Stimulated activated CD4-positive, alpha-beta T cell treated with anti-CD3 and anti-CD28 coated beads, Interleukin-1b, Interleukin-23, amount 100 ng/mL, for 4 hours (primary cell): Measurements from ENCODE around the gene CTNNA3.

ENCODE experiments used
- DNase-seq, 2 donors: peaks; one replicate each; pipeline ENCODE4 v3.0.0-alpha.2; 2020; ENCODE audit warnings: low read depth in 2 of 2

The CTNNA3 gene

DNA sequence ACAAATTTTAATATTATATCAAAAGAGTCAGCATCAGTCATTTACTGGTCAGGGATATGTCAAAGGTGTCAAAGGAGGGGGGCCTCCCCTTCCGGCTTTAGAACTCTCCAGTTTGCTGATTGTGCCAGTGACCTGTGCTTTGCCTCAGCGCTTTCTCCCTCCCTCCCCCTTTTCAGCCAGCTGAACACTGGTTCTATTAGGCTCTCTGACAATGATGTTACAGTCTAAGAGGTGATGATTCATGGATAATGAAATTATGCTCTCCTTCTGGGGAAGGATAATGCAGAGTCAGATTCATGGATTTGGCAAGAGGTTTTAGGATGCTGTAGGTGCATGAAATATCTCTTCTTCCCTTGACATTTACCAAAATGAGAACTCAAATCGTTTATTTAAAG, 764.0 kb downstream of the CTNNA3 start:
- DNase-seq: no peak

DNA sequence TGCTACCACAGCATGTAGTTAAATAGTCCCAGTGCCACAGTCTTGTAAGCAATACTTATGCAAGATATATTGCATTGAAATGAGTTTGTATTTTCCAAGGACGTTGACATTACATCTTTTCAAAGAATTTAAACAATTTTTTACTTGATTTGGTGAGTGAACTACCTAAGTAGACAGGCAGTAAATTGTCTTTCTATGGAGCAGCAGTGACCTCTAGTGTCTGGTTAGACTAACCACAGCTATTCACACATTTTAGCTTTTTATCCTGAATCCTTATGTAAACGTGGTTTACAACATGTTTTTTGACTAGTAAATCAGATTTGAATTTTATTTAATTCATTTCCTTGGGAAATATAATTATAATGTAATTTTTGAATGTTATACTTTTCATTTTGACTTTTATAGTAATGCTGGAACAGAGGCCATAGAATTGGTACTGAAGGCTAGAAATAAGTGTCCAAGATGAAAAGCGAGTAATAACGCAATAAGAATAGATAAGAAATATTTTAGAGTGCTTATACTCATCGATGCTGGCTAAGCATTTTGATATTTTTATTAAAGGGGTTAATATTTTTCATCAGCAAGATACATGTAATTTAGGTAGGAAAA, 764.6 kb downstream of the CTNNA3 start:
- no peak for DNase-seq

DNA sequence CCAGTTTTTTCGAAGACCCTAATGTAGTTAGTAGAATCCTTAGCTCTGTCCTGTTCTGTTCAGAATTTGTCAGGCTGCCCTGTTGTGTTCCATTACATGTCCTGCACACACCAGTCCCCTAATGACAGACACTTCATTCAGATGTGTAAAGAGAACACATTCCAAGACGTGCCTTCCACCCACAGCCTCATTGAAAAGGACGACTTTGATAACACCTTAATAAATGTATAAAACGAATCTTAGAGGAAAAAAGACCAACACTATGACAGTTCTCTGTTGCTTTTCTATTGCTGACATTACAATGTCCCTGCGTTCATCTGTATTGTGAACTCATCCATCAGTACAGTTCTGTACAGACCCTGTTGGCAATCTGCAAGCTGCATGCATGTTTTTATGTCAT, 766.6 kb downstream of the CTNNA3 start:
- no peak for DNase-seq

DNA sequence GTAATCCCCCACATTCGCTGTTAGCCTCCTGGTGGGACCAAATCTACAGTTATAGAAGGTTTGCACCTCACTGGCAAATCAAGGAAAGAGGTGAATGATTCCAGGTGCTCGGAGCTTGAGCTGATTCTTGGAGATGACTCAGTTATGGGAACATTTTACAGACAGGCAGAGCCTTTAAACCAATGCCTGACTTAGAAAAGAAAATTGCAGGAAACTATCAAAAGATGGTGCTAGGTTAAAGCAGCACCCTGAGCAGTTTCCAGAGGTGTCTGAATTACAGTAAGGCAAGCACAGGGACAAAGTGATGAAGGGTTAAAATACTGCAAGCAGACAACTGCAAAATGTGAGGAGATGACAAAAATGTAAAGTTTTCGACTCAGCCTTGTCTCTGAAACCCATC, 767.2 kb downstream of the CTNNA3 start:
- no peak for DNase-seq

DNA sequence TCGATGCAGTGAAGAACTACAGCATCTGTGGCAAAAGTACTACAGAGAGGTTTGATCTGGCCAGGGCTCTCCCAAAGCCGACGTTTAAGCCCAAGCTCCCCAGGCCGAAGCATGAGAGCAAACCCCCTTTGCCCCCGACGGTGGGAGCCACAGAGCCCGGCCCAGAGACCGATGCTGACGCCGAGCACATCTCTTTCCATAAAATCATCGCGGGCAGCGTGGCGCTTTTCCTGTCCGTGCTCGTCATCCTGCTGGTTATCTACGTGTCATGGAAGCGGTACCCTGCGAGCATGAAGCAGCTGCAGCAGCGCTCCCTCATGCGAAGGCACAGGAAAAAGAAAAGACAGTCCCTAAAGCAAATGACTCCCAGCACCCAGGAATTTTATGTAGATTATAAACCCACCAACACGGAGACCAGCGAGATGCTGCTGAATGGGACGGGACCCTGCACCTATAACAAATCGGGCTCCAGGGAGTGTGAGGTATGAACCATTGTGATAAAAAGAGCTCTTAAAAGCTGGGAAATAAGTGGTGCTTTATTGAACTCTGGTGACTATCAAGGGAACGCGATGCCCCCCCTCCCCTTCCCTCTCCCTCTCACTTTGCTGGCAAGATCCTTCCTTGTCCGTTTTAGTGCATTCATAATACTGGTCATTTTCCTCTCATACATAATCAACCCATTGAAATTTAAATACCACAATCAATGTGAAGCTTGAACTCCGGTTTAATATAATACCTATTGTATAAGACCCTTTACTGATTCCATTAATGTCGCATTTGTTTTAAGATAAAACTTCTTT, 767.8 kb downstream of the CTNNA3 start:
- DNase-seq: no peak

DNA sequence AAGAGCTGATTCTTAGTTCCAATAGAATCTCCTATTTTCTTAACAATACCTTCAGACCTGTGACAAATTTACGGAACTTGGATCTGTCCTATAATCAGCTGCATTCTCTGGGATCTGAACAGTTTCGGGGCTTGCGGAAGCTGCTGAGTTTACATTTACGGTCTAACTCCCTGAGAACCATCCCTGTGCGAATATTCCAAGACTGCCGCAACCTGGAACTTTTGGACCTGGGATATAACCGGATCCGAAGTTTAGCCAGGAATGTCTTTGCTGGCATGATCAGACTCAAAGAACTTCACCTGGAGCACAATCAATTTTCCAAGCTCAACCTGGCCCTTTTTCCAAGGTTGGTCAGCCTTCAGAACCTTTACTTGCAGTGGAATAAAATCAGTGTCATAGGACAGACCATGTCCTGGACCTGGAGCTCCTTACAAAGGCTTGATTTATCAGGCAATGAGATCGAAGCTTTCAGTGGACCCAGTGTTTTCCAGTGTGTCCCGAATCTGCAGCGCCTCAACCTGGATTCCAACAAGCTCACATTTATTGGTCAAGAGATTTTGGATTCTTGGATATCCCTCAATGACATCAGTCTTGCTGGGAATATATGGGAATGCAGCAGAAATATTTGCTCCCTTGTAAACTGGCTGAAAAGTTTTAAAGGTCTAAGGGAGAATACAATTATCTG, 768.6 kb downstream of the CTNNA3 start:
- no peak for DNase-seq

DNA sequence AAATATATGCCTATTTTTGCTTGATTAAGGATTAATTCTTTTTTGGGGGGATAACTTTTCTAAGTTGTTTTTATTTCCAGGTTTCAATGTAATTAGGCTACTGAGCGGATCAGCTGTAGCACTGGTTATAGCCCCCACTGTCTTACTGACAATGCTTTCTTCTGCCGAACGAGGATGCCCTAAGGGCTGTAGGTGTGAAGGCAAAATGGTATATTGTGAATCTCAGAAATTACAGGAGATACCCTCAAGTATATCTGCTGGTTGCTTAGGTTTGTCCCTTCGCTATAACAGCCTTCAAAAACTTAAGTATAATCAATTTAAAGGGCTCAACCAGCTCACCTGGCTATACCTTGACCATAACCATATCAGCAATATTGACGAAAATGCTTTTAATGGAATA, 769.2 kb downstream of the CTNNA3 start:
- DNase-seq: no peak

DNA sequence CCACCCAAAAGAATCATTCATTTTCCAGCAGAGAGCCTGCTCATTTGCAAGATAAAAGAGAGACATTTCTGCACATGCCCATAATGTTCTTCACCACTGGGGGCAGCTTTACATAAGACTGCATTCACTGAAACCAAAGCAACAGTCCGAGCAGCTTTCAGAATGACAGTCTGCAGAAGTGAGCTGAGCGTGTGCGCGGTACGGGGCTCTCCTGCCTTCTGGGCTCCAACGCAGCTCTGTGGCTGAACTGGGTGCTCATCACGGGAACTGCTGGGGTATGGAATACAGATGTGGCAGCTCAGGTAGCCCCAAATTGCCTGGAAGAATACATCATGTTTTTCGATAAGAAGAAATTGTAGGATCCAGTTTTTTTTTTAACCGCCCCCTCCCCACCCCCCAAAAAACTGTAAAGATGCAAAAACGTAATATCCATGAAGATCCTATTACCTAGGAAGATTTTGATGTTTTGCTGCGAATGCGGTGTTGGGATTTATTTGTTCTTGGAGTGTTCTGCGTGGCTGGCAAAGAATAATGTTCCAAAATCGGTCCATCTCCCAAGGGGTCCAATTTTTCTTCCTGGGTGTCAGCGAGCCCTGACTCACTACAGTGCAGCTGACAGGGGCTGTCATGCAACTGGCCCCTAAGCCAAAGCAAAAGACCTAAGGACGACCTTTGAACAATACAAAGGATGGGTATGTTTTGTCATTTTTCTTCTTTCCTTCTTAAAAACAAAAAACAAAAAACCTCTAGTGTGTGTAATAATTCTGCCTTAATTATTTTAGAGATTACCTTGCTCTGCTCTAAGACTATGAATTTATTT, 769.9 kb downstream of the CTNNA3 start, which contains the start of gene LRRTM3:
Gene LRRTM3 (plus strand): TSS at position 141 of the 820 bp plus-strand sequence.
- DNase-seq: peak in 1 of 2 donors; percentile 1

DNA sequence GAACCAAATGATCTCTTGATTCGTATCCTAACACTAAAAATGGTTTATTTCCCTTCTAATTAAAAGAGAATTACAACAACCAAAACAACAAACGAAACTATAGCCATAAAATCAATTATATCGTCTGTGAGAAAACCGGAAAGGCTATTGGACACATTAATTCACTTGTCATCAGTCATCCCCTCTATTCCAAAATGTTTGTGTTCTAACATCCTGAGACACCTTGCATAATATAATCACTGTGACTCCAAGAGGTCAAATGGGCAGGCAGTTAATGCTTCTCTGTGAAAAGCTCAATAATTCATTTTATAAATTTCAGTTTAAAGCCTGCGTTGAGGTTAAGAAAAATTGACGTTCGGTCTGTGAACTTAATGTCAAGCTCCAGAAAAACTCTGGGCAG, 770.6 kb downstream of the CTNNA3 start:
- no peak for DNase-seq

DNA sequence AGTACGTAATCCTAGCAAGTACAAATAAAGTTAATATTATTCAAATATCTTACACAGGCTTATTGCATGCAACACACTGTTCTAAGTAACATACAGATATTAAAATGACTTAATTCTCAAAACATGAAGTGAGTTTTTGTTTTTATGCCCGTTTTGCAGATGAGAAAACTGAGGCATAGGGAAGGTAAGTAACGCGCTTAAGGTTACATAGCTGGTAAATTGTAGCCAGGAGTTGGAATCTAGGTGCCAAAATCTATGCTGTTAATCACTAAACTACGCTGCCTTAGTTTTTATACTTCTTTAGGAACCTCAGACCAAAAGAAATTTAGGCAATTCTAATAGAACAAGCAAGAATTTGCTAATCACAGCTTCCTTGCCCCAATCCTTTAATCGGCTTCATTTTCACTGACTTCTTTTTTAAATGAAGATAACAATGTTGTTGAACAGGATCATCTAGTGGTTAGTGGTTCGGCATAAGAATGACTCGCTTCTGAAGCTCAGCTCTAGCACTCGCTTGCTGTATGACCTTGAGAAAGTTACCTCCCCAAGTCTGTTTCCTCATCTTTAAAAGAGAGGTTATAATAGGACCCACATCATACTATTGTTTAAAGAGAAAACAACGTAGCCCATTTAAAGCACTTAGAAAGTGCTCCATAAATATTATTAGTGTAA, 771.2 kb downstream of the CTNNA3 start:
- DNase-seq: no peak

DNA sequence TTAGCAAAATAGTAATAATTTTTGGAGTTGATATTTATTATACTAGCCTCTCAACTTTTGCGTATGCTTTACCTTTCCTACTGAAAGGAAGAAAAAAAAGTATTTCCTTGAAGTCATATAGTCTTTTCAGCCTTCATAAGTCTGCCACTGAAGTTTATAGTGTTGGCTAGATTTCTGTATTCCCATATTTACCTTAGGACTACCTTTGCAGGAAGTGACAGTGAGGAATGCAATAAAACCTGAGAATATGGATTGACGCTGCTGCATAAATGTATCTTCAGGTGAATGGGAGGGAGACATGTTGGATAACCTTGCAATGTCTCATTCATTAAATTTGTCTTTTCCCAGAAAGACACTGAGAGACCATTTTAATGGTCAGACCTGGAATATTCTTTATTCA, 776.7 kb downstream of the CTNNA3 start:
- DNase-seq: no peak

DNA sequence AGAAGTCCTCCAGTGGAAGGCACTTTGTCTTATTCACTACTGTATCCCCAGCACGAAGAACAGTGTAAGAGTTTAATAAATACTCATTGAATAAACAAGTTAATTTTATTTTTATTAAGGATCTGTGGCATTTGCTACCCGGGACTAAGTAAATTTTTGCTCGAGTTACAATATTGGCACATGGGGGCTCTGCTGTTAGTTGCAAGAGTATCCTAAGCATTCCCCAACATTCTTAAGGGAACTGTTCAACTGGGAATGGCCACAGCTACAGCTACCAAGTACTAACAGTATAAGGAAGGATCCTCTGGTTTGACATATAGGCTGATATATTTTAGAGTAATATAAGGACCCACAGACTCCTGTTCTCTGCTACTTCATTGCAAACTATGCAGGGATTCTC, 778.9 kb downstream of the CTNNA3 start:
- DNase-seq: no peak

DNA sequence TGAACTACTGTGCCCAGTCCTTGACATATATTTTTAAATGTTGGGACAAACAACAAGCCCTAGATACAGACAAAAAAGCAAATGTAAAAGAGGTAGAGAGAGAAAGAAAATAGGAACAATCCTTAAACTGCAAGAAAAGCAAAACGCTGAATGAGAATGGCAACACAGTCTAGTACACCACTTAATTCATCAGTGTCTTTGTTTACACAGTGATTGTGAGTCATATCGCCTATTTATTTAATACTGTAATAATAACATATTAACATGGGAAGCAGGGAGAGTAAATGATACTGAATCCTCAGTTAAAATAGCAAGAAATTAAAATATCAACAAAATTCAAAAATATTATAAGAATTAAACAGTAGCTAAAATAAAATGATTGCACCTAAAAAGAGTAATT, 780.0 kb downstream of the CTNNA3 start:
- no peak for DNase-seq

DNA sequence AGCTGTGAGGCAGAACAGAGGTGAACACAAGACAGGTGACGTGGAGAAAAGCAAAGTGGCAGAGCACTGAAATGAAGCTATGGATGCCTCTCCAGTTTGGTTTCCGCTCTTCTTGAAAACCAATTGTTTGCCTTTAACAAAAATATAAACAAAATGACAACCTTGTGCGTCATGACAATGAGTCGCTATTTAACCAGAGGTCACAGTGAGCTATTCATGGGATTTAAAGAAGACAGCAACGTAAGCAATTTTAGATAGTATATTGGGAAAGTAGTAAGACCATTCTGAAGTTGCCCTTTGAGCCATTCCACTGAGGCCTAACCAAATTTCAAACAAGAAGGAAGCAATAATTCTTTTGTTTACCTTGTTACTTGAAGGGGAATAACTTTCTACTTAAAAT, 785.3 kb downstream of the CTNNA3 start:
- DNase-seq: no peak

DNA sequence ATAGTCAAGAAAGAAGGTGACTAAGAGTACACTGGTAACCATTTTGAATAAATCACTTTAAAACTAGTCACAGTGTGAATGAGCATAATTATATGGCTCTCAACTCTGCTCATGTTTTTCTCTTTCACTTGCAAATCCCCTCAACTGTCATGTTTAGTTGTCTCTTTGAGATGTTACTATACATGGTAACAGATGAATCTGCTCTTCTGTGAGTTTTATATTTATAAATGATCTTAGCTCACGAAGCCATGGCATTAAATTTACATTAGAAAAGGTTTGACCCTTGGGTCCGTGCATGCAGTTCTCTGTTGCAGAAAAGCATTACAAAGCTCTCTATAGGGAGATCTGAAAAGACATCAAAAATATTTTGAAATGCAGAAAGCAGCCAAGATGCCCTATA, 803.1 kb downstream of the CTNNA3 start:
- no peak for DNase-seq

DNA sequence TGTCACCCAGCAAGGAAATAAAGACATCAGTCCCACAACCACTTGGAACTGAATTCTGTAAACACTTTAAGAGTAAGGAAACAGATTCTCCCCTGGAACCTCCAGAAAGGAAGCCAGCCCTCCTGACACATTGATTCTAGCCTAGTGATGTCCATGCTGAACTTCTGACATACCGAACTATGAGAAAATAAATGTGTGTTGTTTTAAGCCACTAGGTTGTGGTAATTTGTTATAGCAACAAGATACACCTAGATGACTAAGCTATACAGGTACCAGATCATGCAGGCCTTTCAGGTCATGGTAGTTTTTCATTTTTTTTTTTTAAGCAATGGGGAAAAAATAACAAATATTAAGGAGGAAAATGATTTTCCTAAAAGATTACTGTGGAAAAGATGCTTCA, 807.8 kb downstream of the CTNNA3 start:
- no peak for DNase-seq

DNA sequence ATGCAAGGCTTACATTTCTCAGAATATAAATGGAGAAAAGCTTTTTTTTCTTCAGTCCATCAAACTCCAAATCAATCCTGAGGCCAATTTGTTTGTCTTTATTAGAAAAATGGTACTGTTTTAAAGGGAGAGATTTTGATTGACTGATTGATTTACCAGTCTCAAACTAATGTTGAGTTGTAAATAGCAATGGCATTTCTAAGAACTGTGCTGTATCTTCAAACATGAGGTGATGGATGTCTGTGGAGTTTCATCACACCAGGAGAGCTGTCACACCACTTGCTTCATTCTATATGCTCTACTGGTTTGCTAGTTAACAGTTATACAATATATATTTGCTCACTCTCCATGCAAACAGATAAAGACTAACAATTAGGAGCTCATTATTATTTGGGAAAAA, 809.1 kb downstream of the CTNNA3 start:
- no peak for DNase-seq

DNA sequence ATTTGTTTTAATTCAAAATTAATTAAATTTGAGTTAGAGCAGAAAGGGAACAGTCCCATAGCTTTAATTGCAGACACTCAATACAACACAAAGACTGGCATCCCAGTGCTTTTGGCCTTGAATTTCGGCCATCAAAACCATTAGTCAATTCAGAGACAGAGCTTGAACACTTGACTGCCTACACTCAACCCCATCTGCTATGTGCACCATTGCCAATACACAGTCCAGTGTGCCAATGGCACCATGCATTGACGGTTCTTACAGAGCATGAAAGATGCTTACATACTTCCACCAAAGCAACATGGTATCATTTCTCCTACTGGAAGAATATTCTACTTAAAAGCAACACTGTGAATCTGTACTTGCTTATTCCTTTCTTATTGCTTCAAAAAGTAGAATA, 813.7 kb downstream of the CTNNA3 start:
- no peak for DNase-seq

DNA sequence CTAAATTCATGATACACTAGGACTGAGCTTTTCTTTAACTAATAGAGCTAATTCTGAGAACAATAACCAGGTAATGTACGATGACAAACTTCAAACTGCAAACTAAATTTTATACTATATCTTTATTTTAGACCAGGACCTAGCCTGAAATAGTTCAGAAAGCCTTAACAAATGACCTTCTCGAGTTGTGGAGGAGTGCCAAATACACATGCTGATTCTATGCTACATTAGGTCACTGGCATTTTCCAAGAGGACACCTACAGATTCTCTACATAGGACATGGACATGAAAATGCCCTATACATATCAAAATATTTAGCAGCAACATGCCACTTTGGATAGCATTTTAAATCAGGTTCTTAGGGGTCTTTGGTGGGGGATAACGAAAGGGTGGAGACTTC, 814.2 kb downstream of the CTNNA3 start:
- DNase-seq: no peak

DNA sequence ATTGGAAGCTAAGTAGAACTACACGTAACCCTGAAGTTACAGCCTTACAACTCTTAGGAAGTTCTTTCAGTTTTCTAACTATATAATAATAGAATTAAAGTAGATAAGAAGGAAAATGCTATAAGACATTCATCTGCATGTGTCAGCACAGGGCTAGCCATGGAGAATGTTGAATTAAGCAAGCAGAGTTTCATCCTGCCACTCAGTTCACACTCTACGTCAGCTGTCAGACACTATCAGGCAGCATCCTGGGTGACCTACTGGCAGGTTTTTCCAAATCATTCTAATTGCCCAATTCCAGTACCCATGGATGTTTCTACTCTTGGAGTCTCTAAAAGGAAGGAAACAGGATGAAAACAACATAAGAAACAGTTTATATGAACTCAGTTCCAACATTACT, 815.2 kb downstream of the CTNNA3 start:
- no peak for DNase-seq

DNA sequence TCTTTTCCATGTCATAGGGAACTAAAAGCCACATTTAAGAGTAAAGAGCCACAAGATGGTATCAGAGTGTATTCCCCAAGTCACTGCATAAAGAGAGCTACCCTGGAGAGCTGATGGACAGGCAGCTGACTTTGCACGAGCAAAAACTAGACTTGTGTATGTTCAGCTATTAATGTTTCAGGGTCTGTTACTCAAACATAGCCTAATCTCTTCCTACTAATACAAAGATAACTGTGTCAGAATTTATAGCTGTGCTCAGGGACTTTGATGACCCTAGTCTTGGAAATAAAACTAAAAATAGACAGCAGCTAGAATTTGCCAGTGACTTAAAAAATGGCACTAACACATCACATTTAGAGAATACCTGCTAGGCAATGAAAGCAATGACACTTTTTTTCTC, 815.7 kb downstream of the CTNNA3 start:
- no peak for DNase-seq

DNA sequence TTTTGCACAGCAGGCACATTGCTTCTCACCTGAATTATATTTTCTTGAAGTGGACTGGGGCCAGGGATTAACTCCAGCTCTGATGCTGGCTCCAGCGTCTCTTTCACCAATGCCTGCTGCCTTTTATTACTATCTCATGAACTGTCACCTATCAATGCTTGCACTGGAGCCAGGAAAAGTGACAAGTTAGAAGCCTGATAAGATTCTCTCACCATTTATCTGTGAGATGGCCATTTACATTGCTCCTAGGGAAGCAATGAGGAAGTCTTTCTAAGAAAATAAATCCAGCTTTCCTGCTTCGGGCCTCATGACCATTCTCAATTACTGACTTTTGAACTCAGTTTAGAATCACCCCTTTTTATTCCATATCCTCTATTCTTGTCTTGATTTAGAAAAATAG, 818.6 kb downstream of the CTNNA3 start:
- no peak for DNase-seq
